Measurements from ENCODE around the gene TDRD5.

DNA sequence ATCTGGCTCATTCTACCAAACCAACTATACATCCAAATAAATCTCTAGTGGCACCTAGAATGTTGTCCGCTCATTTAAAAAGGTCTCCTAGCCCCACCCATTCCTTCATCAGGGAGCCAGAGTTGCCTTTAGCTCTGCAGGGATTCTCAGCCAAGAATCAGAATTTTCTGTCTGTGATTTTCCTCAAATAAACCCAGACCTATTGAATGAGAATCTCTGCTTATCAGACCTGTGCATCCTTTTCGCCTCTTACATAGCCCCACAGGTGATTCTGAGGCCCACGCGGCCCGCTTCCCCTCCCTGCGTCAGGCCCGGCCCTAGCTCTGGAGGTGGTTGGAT is 410 bp upstream of the TDRD5 start:
- TF ChIP-seq POLR2AphosphoS5 (IDR thresholded peaks at IDR 0.05) (no peak), POLR2A (IDR thresholded peaks at IDR 0.05) (no peak)
